HG02798 (cell line): ENCODE results near the gene IFNGR2.
"Not testable (repeated sequence)": the region's sequence is repeated elsewhere in the genome, so short reads cannot be mapped to it uniquely, and the experiment has no call there.

Source experiments
- ATAC-seq: cut with Tn5 transposase; IDR thresholded peaks from one replicate; pipeline ENCODE4 v1.9.1; 2021; ENCODE audit warnings: mild to moderate bottlenecking; ENCODE audit not compliant: unreplicated experiment, poor library complexity

The IFNGR2 gene

DNA sequence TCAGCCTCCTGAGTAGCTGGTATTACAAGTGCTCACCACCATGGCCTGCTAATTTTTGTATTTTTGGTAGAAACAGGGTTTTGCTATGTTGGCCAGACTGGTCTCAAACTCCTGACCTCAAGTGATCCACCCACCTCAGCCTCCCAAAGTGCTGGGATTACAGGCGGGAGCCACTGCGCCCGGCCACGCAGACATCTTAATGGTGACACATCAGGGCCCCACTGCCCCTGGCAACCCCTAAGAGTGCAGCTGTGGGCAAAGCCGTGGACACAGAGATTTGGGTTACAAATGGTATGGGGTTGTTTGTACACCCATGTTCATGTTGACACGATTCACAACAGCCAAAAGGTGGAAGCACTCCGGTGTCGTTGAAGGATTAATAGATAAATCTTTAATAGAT is 29.8 kb downstream of the IFNGR2 start:
- no peak for ATAC-seq

DNA sequence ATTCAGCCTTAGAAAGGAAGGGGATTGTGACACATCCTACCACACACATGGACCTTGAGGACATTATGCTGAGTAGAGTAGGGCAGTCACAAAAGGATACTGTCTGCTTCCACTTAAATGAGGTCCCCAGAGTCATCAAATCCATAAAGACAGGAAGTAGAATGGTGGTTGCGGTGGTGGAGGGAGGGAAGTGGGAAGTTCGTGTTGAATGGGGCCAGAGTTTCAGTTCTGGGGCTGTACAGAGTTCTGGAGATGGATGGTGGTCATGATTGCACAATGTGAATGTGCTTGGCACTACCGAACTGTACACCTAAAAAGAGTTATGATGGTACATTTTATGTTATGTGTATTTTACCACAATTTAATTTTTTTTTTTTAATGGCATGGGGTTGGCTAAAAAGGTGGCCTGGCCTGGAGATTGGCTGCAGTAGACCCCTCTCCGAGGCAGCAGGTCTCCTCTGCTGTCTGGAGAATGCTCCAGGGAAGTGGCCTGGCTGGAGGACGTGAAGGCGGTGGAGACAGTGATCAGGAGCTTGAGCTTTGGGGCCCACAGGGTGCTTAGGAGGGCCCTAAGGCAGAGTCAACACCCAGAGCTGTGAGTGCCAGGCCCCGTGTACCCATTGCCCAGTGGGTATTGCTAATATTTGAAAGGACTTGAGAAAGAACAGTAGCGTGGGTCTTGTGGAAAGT is 30.4 kb downstream of the IFNGR2 start:
- ATAC-seq: no peak

- ATAC-seq: peak; percentile 89
Measured at GRCh38 chr21:33434770-33435360, 31.7 kb downstream of the IFNGR2 start.

GRCh38 chr21:33437140-33437539 is 33.9 kb downstream of the IFNGR2 start:
- ATAC-seq: no peak

DNA sequence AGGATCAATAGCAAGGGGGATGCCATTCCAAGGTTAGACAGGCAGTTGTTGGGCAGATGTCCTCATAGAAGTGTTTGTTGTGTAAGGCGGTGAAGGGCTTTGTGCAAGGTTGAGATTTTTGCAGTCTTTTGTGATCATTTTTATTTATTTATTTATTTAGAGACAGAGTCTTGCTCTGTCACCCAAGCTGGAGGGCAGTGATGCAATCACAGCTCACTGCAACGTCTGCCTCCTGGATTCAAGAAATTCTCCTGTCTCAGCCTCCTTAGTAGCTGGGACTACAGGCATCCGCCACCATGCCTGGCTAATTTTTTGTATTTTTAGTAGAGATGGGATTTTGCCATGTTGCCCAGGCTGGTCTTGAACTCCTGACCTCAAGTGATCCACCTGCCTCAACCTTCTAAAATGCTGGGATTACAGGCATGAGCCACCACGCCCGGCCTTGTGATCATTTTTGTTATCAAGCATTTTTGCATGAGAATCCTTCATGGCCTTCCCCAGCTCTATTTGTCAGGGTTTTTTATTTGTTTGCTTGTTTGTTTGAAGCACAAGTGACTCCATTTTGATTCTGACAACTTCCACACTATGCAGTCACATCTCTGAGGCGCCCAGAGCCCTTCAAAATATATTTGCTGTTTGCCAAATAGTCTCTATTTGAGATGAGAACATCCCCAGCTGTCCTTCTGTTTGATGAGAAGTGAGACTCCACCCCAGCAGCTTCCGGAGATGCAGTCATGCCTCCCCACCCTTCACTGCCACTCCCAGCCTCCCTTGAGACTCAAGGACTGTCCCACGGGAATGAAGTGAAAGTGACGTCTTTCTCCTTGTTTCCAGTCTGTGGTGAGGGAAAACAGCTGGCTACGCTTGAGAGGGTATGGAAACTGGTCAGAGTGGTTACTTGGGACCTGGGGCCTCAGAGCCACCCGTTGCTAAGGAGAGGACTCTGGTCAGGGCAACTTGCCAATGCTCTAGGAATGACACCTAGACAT is 38.6 kb downstream of the IFNGR2 start:
- peak; percentile 57 for ATAC-seq

DNA sequence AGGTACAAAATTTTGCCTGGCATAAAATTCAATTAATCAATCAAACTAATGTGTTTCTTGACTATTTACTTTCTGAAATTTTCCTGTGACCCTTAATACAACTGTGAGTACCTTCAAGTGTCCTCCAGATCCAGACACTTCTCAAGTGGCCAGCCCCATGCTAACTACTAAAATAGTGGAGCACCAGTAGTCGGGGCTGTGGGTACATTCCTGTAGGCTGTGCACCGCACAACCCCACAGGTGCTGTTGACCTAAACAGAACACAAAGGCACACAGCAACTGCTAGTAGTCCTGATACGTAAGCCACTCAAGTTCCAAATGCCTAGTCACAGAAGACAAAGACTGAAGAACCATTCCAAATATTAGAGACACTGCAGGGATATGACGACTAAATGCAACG is 40.0 kb downstream of the IFNGR2 start:
- ATAC-seq: no peak

DNA sequence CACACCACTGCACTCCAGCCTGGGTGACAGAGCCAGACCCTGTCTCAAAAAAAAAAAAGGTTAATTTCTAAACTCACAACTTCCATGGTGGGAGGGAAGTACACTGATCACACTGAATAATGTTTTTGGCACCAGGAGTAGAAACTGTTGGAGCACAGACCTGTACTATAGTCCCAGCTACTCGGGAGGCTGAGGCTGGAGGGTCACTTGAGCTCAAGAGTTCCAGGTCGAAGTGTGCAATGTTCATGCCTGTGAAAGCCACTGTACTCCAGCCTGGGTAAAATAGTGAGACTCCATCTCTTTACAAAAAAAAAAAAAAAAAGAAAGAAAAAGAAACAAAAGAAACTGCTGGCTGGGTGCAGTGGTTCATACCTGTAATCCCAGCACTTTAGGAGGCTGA is 41.3 kb downstream of the IFNGR2 start:
- ATAC-seq: no peak

- not testable (repeated sequence) for ATAC-seq
Measured at GRCh38 chr21:33446620-33447019, 43.4 kb downstream of the IFNGR2 start.

DNA sequence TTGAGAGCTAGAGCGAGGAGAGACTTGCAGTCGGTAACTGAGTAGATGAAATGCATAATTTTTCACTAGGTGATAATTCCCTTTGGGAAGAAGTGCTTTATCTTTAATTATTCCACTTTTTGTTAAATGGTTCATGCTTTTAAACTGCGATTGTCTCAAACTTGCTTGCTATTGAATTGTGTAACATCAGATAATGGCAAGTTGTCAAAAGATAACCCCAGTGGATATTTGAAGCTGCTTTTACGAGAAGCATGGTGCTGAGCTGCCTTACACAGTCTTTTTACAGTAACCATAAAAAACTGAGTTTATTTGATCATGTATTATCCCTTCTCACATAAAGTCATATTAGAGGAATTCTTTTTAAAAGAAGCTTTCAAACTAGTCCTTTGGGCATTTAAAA is 46.4 kb downstream of the IFNGR2 start:
- no peak for ATAC-seq

DNA sequence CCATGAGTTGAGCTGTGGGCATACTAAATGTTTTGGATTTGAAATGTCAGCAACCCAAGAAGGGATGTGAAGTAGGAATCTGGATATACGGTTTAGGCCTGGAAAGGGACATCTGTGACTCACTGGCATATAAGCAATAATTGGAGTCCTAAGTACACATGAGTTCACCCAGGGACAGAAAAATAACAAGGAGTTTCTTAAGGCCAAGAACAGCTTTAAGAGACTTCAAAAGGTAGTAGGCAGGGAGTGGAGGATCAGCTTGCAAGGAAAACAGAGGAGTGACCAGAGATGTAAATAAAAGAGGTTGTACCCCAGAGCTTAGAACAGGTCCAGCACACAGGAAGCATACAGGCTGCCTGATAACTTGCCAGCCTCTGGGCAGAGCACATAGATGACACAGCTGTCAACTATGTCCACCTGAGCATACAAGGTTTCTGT is 48.4 kb downstream of the IFNGR2 start:
- ATAC-seq: no peak

- no peak for ATAC-seq
Measured at GRCh38 chr21:33452362-33452761, 49.1 kb downstream of the IFNGR2 start.

- no peak for ATAC-seq
Measured at GRCh38 chr21:33455686-33456446, 52.7 kb downstream of the IFNGR2 start.

- no peak for ATAC-seq
Measured at GRCh38 chr21:33458861-33459260, 55.6 kb downstream of the IFNGR2 start.

DNA sequence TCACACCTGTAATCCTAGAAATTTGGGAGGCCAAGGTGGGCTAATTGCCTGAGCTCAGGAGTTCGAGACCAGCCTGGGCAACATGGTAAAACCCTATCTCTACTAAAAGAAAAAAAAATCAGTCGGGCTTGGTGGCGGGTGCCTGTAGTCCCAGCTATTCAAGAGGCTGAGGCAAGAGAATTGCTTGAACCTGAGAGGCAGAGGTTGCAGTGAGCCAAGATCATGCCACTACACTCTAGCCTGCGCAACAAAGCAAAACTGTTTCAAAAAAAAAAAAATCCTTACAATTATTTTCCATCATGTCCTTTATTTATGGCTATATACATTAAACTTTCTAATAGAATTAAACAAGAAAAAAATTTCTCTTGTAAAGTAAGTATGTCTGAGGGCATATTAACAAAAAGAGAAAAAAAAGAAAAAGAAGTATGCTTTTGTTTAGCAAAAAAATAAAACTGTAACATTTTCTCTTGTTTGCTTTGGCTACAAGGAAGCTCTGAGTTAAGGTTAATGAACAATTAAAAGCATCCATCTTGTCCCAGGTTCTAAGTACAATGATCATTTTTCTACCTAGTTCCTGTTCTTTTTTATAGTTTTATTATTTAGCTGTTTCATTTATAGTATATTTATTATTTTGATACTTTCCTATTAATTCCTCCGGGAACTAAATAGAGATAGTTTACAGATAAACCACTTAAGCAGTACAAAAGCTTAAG is 58.5 kb downstream of the IFNGR2 start:
- ATAC-seq: no peak

DNA sequence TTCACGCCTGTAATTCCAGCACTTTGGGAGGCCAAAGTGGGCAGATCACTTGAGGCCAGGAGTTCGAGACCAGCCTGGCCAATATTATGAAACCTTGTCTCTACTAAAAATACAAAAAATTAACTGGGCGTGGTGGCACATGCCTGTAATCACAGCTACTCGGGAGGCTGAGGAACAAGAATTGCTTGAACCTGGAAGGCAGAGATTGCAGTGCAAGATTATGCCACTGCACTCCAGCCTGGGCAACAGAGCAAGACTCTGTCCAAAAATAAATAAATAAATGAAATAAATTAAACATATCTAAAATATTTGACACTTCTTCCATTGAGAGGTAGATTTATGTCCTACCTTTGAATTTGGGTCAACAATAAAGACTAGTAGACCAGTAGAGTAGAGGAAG is 66.0 kb downstream of the IFNGR2 start:
- not testable (repeated sequence) for ATAC-seq

DNA sequence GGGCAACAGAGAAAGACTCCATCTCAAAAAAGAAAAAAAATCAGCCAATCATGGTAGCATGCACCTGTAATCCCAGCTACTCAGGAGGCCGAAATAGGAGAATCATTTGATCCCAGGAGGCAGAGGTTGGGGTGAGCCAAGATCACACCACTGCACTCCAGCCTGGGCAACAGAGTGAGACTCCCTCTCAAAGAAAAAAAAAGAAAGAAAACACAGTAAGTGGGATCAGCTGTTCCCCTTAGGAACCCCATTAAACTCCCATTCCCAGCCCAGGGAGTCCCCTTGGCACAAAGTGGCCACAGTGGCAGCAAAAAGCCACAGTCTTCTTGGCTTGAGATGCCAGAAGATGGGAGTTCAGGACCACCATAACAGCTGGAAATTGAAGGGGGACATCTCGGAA is 67.5 kb downstream of the IFNGR2 start:
- no peak for ATAC-seq

GRCh38 chr21:33473344-33473743 is 70.1 kb downstream of the IFNGR2 start:
- no peak for ATAC-seq

GRCh38 chr21:33477066-33477465 is 73.9 kb downstream of the IFNGR2 start:
- ATAC-seq: no peak

DNA sequence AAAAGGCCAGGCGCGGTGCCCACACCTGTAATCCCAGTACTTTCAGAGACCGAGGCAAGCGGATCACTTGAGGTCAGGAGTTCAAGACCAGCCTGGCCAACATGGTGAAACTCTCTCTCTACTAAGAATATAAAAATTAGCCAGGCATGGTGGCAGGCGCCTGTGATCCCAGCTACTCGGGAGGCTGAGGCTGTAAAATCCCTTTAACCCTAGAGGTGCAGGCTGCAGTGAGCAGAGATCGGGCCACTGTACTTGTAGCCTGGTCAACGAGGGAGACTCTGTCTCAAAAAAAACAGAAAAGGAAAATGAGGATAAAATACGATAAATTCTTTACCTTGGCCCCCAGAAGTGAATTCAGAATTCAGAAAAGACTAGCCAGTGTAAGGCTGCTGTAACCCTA is 75.0 kb downstream of the IFNGR2 start:
- no peak for ATAC-seq
